Measurements from ENCODE around the gene RECQL.
"Not testable (repeated sequence)": the region's sequence is repeated elsewhere in the genome, so short reads cannot be mapped to it uniquely, and the experiment has no call there.

Gene RECQL

DNA sequence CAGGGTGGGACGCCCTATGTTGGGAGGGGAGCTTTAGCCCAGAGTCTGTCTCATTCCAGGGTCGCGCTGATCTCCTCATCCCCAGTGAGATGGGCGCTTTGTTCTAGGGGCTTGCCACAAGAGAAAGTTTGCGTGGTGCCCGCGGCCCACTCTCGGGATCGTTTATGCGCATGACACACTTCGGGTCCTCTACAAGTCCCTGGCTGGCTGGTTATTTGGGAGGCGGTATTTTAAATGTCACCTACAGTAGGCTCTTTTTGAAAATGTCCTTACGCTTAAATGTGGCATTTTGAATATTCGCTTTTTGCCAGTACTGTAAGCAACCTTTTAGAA, 695 bp upstream of the RECQL start:
- peak; percentile 53 for DNase-seq

DNA sequence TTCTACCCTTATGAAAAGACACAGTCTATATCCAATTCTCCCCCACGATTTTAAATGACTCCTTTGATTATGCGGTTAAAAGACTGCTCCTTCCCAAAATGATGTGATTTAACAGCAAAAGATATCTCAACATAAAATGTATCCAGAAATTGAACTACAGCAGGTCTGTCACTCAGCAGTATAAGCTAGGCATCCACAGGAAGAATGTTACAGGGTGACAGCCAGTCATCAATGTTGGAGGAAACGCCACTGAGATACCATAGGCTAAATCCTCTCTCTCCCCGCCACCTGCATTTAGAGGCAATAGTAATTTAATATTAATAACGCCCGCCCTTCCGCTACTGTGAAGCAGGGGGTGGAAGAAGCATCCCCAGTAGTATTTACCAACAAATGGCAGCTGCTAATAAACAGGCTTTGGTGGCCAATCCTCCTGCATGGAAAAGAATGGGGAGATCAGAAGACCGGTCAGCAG, 613 bp downstream of the RECQL start:
- no peak for DNase-seq

DNA sequence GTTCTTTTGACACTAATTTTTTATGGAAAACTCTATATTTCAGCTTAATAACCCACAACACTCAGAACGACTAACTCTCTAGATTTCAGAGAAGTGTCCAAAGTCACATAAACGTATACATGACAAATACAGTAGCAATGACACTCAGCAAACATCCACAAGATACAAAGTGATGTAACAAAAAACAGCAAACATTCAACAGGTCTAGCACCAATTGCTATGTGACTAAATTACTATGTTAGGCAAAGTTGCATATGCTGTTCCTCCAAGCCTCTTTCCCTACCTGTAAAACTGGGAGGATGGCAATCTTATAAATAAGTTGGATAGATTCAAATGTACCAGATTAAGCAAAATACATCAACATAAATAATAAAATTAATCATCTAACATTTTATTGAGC, 1.7 kb downstream of the RECQL start:
- no peak for DNase-seq

DNA sequence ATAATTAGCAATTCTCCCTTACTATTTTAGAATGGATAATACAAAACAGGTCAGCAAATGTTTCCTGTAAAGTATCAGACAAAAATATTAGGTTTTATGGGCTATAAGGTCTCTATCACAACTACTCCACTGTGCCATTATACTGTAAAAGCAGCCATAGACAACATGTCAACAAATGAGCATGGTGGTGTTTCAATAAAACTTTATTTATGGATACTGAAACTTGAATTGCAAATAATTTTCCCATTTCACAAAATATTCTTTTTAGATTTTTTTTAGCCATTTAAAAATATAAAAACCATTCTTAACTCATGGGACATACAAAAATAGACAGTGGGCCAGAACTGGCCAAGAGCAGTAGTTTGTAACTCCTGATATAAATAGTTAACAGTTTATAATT, 15.4 kb downstream of the RECQL start:
- DNase-seq = no peak

DNA sequence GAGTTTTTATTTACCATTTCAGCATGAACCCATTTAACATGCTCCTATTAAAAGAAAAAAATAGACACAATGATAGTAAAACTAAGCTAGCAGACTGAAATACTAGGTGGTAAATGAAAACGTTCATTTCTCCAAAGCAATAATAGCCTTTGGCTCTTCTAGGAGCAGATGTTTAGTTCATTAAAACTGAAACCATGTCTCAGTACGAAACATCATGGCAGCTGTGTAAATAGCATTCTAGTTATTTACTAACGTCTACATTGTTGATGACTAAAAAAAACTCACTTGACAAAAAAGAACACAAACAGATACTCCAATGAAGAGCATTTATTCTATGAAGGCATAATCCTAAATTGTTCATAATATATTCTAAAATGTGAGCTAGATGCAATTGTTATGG, 17.9 kb downstream of the RECQL start:
- no peak for DNase-seq

DNA sequence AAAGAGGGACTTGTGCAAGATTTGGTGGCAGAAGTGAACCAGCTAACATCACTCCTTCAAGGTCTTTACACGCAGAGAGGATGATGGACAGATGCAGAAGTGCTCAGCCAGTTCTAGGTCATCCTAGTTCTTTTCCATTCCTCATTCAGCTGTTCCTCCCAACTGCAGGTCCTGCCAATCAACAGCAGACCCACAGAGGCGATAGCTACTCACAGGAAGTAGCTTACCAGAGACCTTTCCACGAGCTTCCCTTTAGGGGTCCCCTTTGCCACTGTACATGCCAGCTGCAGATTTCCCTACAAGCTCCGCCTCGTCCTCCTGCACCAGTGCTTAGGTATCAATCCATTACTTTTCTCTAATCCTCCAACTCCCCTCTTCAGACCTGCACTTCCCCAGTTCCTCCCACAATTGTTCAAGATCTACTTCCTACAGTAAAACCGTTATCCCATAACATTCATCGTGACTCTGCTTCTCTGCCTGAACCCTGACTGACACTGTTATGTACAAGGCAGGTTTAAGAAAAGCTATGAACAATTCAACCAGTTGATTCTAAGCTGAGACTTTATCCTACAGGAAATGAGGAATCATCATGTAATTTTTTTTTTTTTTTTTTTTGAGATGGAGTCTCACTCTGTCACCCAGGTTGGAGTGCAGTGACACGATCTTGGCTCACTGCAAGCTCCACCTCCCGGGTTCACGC, 22.5 kb downstream of the RECQL start:
- no peak for DNase-seq

DNA sequence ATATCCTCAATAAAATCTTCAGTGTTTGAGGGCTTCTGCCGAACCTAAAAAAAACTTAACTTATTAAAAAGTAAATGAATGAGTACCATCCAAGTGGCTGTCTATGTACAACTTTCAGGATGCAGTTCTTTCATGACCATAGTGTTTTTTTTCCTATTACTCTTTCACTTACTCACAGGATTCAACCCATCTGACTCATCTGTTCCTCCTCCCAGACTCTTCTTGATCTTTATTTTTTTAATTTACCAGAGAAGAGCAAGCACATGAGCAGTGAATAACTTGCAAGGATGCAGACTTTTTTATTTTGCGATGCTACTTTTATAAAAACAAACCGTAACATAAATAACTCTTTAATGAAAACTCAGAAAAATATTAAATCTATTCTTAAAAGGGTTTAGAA, 24.5 kb downstream of the RECQL start:
- DNase-seq = no peak

DNA sequence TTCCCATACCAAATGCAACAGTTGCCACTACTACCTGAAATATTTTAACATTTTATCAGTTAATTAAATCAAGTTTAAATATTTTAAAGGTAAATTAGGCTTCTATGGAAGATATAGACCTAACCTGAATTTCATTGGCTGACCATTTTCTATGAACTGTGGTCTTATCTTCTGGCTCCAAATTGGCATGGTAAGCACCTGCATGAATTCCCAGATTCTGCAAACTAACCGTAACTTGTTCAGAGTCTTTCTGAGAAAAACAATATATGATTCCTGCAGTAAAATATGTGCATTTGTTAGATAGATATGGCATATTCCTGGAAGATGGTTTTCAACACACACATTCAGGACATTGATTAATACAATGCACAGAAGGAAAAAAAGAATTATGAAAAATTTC, 25.9 kb downstream of the RECQL start:
- DNase-seq = no peak

DNA sequence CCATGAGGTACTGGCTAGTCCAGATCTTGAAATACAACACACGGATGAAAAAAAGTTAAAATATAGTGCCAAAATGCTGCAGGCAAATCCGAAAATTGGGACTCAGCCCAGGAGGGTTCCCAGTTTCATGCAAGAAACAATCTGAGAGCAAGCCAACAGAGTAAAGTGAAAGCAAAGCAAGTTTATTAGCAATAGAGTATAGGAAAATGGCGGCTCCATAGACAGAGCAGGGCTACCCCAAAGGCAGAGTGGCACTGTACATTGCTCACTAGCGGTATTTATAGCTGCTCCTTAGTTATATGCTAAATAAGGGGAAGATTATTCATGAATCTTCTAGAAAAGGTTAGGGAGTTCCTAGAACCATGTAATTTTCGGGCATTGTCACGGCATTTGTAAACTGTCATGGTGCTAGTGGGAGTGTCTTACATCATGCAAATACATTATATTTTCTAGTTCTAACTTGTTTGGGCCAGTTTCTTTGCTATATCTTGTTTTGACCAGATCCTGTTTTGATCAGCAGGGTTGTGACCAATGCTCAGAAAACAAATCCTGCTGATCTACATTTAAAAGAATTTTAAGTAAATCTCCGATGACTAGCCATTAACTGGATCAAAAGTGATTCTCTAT, 29.1 kb downstream of the RECQL start:
- DNase-seq = no peak

DNA sequence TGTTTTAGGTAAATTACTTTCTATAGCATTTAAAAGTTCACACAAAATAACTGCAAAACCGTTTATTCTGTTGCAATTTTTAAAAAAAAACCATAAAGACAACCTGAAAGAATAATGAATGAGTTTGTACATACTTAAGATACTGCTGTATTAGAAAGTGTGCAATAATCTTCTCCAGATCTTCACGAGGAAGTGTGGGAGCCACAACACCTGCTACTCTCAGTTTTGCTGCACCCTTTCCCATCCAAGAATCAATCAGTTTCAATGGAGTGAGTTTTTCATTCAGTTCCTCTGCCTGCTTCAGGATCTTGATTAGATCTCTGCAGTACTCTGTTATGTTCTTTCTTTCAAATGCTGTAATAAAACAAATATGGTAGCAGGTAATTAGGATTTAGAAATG, 30.1 kb downstream of the RECQL start:
- no peak for DNase-seq

DNA sequence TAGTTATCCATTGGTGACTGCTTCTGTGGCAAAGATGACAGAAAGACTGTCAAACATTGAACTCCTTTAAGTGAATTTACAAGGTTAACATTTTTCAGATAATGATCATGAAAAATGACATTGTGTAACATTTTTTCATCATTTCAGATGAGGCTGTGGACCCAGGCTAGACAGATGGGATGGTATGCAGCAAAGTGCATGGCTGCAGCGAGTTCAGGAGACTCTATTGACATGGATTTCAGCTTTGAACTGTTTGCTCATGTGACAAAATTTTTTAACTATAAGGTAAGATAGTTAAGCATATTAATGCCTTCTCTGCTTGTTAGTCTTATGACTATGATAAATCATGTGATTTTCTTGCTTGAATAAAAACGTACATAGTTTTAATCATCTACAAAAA, 34.1 kb downstream of the RECQL start:
- not testable (repeated sequence) for DNase-seq

DNA sequence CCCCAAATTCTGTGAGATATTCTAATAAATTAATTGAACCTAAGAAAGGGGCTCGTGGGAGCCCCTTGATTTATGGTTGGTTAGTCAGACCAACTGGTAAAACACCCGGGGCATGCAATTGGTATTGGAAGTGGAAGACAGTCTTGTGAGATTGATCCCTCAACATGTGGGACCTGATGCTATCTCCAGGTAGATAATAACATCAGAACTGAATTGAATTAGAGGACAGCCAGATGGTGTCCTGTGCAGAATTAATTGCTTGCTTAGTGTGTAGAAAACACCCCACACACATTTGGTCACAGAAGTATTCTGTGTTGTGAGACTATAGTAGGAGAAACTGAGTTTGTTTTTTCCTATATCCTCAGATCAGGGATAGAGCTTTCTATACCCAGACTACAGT, 42.0 kb downstream of the RECQL start:
- DNase-seq = no peak

DNA sequence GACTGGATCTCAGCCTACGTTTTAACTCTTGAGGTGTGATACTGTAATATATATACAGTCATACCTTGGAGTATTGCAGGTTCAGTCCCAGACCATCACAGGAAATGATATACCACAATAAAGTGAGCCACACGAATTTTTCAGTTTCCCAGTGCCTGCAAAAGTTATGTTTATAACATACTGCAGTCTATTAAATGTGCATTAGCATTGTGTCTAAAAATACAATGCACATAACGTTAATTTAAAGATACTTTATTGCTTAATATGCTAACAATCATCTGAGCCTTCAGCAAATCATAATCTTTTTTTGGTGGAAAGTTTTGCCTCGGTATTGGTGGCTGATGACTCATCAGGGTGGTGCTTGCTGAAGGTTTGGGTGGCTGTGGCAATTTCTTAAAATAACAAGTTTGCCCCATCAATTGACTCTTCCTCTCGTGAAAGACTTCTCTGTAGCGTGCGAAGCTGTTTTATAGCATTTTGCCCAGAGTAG, 45.1 kb downstream of the RECQL start:
- DNase-seq = peak; percentile 42

DNA sequence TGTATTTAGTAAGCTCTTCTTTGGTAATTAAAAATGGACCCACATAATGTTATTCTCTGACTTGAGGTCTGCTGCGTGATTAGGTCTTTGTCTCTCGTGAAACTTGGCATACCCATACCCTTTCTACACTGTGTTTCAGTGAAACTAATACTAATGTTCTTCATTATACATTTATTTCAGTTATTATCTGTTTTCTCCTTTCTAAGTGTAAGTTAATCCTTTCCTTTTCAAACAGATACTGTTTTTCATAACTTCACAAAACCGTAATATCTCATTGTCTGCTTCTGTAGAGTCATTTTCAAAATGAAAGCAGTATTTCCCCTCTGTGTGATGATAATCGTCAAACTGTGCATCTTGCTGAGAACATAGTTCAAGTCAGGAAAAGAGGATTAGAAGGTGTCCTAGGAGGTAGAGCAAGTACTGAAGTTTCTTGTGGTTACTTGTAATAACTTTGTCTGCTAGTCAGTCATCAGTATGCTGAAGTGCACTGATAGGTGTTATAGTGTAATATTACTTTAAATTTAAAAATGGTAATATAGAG, 48.1 kb downstream of the RECQL start:
- DNase-seq = no peak

DNA sequence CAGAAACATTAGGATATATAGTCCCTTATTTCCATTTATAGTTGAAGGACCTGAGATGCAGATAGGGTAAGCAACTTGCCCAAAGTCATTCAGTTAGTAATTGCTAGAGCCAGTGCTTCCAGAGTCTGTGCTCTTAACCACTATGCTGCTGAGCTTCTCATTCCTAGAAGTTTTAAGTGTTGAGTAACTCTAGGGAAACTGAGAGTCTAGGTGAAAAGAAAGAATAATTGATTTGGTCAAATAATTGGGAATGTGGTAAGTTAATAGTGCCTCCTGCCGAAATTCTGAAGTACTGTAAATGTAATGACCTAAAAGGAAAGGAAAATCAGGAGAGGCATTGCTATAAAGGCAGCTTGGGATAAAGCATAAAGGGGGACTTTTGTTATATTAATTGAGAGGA, 49.9 kb downstream of the RECQL start:
- no peak for DNase-seq

DNA sequence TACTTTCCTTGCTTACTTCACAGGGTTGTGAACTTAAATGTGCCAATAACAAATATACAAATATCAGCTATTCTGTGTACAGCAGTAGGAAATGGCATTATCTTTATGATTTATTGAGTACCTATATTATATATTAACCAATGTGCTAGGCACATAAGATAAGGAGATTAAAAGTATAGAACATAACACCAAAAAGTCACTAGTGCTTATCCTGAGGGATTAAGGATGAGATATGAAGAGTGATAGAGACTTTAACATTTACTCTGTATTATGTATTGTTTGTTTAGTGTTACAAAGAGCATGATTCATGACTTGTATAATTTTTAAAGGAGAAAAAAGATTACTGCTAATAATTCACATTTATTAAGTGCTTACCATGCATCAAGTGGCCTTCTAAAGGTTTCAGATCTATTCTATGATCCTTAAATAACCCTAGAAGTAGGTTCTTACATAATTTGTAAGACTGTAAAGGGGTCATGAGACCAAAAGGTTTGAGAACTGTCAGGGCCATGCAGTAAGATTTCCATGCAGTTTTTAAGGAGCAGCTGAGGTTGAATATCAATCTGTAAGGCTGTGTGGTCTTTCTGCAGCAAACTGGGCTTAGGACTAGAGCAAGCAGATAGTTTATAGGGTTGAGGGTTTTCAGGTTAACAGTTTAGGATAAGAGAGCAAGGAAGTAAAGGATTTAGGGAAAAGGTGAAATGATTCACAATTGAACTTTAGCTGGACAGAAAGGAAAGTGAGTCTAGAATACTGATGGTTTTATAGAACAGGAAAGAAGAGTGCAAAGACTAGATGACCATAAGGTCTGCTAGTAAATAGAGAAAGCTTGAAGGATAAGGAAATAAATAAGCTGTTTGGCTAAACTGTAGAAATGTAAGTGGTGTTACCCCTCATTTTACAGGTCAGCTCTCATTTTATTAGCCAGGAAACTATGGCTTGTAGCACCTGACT, 57.0 kb downstream of the RECQL start:
- no peak for DNase-seq

DNA sequence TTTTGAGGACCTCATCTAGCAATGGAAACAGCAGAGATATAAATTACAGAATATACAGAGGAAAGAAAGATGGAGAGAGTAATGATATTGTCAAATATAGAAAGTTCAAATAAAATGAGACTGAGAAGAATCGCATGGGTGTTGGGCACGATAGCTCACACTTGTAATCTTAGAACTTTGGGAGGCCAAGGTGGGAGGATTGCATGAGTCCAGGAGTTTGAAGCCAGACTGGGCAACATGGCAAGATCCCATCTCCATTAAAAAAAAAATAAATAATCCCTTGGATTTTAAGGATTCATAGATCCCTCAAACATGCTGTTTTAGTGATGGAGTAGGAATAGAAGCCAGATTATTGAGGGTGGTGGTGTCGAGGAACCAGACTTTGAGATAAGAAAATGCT, 62.1 kb downstream of the RECQL start:
- DNase-seq = no peak

DNA sequence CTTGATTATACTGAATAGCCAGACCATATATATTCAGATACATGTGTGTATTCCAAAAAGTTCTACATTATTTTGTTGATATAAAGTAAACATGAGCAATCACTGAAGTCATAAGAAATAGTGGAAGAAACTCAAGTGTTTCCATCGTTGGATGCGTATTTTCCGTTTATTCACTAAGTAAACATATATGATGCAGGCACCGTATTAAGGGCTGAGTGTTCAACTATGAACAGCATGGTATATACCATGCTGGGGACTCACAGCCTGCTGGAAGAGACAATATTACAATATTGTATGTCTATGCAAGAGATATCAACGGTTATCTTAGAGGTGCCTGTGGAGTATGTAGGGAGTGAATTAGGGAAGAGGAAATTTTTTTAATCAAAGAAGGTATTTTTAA, 62.8 kb downstream of the RECQL start:
- no peak for DNase-seq

DNA sequence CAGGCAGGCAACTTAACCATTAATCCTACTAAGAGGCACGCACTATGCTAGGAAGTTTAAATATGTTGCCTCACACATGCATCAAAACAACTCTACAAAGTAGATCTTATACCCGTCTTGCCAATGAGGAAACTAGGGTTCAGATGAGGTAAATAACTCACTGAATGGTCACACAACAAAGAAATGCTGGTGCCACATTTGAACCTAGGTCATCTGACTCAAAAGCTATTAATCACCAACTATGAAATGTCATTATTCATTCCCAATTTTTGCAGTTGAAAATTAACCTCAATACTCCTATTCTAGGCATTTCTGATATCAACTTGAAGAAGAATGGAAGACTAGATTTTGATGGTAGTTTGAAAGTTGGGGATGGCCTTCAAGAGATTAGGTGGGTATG, 66.7 kb downstream of the RECQL start:
- no peak for DNase-seq

DNA sequence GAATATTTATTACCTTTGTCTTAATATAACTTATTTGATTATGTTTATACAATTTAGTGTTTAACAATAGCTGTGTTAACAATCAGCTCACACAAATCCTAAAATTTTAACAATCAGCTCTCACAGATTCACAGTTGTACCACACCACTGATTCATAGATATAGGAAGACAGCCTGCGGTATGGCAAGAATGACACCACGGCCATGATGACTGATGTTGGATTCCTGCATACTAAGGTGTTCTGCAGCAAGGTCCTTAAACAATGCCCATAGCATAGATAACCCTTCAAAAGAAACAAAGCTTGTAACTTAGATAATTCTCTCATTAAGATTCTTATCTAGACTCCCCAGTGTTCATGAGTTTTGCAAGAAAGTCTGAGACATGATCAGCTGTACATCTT, 67.9 kb downstream of the RECQL start:
- no peak for DNase-seq

DNA sequence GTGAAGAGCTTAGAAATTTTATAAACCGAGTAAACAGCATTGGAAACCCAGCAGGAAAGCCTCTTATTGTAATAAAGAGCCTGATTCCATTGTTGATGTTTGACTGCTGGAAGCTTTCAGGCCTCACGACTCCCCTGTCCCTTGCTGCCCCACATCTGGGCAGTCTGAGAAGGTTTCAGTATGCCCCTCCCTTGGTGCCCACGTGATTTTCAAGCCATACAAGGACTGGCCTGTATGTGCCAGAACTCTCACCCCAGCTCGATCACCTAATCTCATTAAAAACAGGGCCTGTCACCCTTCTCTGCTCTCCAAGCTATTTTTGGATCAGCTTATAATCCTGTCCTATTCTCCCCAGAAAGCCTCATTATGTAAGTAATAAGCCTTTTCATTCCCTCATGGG, 71.4 kb downstream of the RECQL start:
- DNase-seq = no peak

DNA sequence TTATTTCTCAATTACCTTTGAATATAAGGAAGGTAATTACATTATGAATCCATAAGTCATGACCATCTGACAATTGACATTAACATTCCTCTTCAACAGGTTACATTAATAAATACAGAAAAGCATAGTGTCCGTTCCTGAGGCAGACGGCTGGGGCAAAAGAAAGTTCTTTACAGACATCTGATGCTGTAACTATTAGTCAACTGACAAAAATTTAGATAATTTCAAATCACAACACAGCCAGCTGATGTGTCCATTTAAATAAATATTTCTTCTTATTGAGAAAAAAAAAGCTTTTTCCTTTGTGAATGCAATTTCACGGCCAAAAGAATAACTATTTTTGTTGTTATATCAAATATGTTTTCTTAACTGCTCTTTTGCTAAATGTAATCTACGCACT, 73.2 kb downstream of the RECQL start:
- no peak for DNase-seq

DNA sequence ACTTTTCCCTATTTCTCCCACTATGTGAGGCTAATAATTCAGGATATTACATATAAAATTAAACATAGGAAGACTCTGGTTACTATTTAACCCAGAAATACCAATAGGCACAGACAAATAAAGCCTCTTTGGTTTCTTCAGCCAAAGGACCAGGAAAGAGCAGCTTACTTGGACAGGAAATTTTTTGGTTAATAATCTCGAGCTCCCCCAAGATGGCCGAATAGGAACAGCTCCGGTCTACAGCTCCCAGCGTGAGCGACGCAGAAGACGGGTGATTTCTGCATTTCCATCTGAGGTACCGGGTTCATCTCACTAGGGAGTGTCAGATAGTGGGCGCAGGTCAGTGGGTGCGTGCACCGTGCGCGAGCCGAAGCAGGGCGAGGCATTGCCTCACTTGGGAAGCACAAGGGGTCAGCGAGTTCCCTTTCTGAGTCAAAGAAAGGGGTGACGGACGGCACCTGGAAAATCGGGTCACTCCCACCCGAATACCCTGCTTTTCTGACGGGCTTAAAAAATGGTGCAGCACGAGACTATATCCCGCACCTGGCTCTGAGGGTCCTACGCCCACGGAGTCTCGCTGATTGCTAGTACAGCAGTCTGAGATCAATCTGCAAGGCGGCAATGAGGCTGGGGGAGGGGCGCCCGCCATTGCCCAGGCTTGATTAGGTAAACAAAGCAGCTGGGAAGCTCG, 82.3 kb downstream of the RECQL start:
- not testable (repeated sequence) for DNase-seq
